ENCODE results near the gene SRSF2.

- TF ChIP-seq POLR2A (IDR thresholded peaks at IDR 0.05) (no peak), EP300 (IDR thresholded peaks at IDR 0.05) (no peak), CTCF (IDR thresholded peaks at IDR 0.05) (no peak)
Measured at GRCh38 chr17:76753061-76753961, 16.2 kb upstream of the SRSF2 start.
